Prostate gland (tissue), 2 donors: ENCODE results near the gene FBXO33. TPM values are rescaled to one million over a fixed set of nuclear protein-coding genes. Genes with fewer than 3 reads are reported as not detected.
"Not testable (repeated sequence)": the region's sequence is repeated elsewhere in the genome, so short reads cannot be mapped to it uniquely, and the experiment has no call there.

Experiments used
- DNase-seq: peaks from one replicate; pipeline ENCODE4 v3.0.0-alpha.2; 2019; ENCODE audit warnings: low spot score
- H3K27ac ChIP-seq, 2 donors: fragments of 200-600 bp; sonication (generic); 2 replicates each; pipeline ENCODE4 v1.5.1; 2017 to 2019
- H3K27me3 ChIP-seq: fragments of 200-600 bp; sonication (generic); replicated peaks from 2 replicates; pipeline ENCODE4 v1.5.1; 2019; ENCODE audit not compliant: insufficient read depth
- H3K36me3 ChIP-seq, 2 donors: fragments of 200-600 bp; sonication (generic); 1 replicate in 1 of 2; 2 replicates in 1 of 2; pipeline versions ENCODE4 v1.5.1 to v1.8.1; 2017 to 2019
- H3K4me1 ChIP-seq: fragments of 200-600 bp; sonication (generic); replicated peaks from 2 replicates; pipeline ENCODE4 v1.5.1; 2019
- H3K4me3 ChIP-seq, 2 donors: fragments of 200-600 bp; sonication (generic); 2 replicates each; pipeline ENCODE4 v1.5.1; 2017 to 2019
- H3K9me3 ChIP-seq: fragments of 200-600 bp; sonication (generic); 2 replicates; pipeline ENCODE4 v1.5.1; 2017
- CTCF ChIP-seq, 4 experiments: fragments of 200-600 bp in 2 of 4; fragments of 450-650 bp in 2 of 4; sonication (generic) in 2 of 4; IDR thresholded peaks; 1 replicate in 3 of 4; 2 replicates in 1 of 4; pipeline ENCODE4 v1.5.1; 2016 to 2019; ENCODE audit warnings: antibody characterized with exemption in 4 of 4, mild to moderate bottlenecking in 2 of 4, moderate library complexity in 2 of 4
- POLR2A ChIP-seq: fragments of 450-650 bp; IDR thresholded peaks from one replicate; pipeline ENCODE4 v1.6.1; 2016; ENCODE audit warnings: antibody characterized with exemption, mild to moderate bottlenecking
- POLR2AphosphoS5 ChIP-seq: sonication (generic); formaldehyde crosslinking; IDR thresholded peaks from one replicate; pipeline ENCODE4 v1.6.1; 2017; ENCODE audit warnings: antibody characterized with exemption
- WGBS: methylation state at CpG from one replicate; pipeline ENCODE4 v1.1.5; 2018; 5-methylcytosine and 5-hydroxymethylcytosine counted together
- intact Hi-C: fragments of 100-400 bp; cut with DNase I; formaldehyde crosslinking; loops from one replicate; pipeline ENCODE4 v1.14.2; 2022
- total RNA-seq, 2 donors: library from RNA; depleted of rRNA; stranded (reverse); fragments of >200 nt; gene quantifications; one replicate each; pipeline ENCODE4 v1.1.0, GENCODE V29; 2016

The FBXO33 gene
- total RNA-seq, 2 donors from 2014 or later = 15.1 to 17.1 TPM

- no peak for DNase-seq
- intact Hi-C loops = loop anchor here (5.0 kb wide), 1 partner anchor 198 kb away; no protein-coding TSS in a partner anchor
- Histone ChIP-seq H3K36me3 (no peaks in the 10 kb centered on the region), H3K4me3 (no peak overlapping the region), H3K4me1 (no peaks in the 10 kb centered on the region), H3K9me3 (no peaks in the 10 kb centered on the region), H3K27ac (no peak overlapping the region), H3K27me3 (no peaks in the 10 kb centered on the region)
- no peak for TF ChIP-seq POLR2A
- TF ChIP-seq CTCF (IDR thresholded peaks at IDR 0.05) = no peak
- no peak for TF ChIP-seq POLR2AphosphoS5
- 94% methylated on average over 1 of the region's 1 CpG for WGBS
Measured at GRCh38 chr14:39365354-39365753, 66.9 kb downstream of the FBXO33 start.

DNA sequence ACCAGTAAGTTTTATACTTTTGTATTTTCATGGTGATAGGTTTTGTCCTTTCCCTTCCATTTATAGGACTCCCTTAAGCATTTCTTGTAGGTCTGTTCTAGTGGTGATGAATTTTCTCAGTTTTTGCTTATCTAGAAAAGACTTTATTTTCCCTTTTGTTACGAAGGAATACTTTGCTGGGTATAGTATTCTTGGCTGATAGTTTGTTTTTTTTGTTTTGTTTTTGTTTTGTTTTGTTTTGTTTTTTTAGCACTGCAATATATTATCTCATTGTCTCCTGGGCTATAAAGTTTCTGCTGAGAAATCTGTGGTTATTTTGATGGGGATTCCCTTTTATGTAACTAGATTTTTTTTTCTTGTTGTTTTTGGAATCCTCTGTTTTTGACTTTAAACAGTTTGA lies 67.7 kb downstream of the FBXO33 start:
- Histone ChIP-seq H3K9me3 (no peaks in the 10 kb centered on the region), H3K27ac (no peak overlapping the region), H3K27me3 (no peaks in the 10 kb centered on the region), H3K4me3 (no peak overlapping the region), H3K36me3 (no peaks in the 10 kb centered on the region), H3K4me1 (no peaks in the 10 kb centered on the region)
- intact Hi-C loops = no loop called here
- WGBS = 100% methylated on average over 1 of the region's 1 CpG
- no peak for DNase-seq
- TF ChIP-seq CTCF (IDR thresholded peaks at IDR 0.05) (no peak), POLR2AphosphoS5 (no peak), POLR2A (no peak)

GRCh38 chr14:39361556-39361955 lies 70.7 kb downstream of the FBXO33 start:
- H3K27ac ChIP-seq, intact Hi-C loops, H3K36me3 ChIP-seq, H3K4me1 ChIP-seq, H3K27me3 ChIP-seq, H3K4me3 ChIP-seq, H3K9me3 ChIP-seq, DNase-seq: not testable (repeated sequence)
- 69% methylated on average over 5 of the region's 5 CpGs for WGBS

- no peak for DNase-seq
- Histone ChIP-seq H3K27ac (no peak overlapping the region), H3K36me3 (no peaks in the 10 kb centered on the region), H3K4me1 (no peaks in the 10 kb centered on the region), H3K27me3 (no peaks in the 10 kb centered on the region), H3K4me3 (no peak overlapping the region), H3K9me3 (no peaks in the 10 kb centered on the region)
- TF ChIP-seq POLR2AphosphoS5 (no peak), POLR2A (no peak), CTCF (IDR thresholded peaks at IDR 0.05) (no peak)
- intact Hi-C loops = no loop called here
Measured at GRCh38 chr14:39360316-39360715, 71.9 kb downstream of the FBXO33 start.

DNA sequence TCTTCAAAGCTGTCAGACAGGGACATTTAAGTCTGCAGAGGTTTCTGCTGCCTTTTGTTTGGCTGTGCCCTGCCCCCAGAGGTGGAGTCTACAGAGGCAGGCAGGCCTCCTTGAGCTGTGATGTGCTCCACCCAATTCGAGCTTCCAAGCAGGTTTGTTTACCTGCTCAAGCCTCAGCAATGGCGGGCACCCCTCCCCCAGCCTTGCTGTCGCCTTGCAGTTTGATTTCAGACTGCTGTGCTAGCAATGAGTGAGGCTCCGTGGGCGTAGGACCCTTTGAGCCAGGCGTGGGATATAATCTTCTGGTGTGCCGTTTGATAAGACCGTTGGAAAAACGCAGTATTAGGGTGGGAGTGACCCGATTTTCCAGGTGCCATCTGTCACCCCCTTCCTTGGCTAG lies 73.2 kb downstream of the FBXO33 start:
- 93% methylated on average over 10 of the region's 10 CpGs for WGBS
- H3K9me3 ChIP-seq, intact Hi-C loops, H3K4me3 ChIP-seq, H3K27ac ChIP-seq, H3K36me3 ChIP-seq, DNase-seq, H3K4me1 ChIP-seq, H3K27me3 ChIP-seq: not testable (repeated sequence)

GRCh38 chr14:39351708-39352107 lies 80.5 kb downstream of the FBXO33 start:
- no peaks in the 10 kb centered on the region for H3K36me3 ChIP-seq
- WGBS = 95% methylated on average over 9 of the region's 9 CpGs
- no peak overlapping the region for H3K27ac ChIP-seq
- no peak for DNase-seq
- no peaks in the 10 kb centered on the region for H3K4me1 ChIP-seq
- H3K4me3 ChIP-seq = no peak overlapping the region
- H3K27me3 ChIP-seq = no peaks in the 10 kb centered on the region
- TF ChIP-seq POLR2AphosphoS5 = no peak
- TF ChIP-seq POLR2A = no peak
- TF ChIP-seq CTCF (IDR thresholded peaks at IDR 0.05) = no peak
- H3K9me3 ChIP-seq = no peaks in the 10 kb centered on the region
- intact Hi-C loops = no loop called here
